ENCODE measurements around the gene SIPA1.

The SIPA1 gene

GRCh38 chr11:65699306-65699705, 61.4 kb downstream of the SIPA1 start:
- H3K27ac ChIP-seq (ENCODE audit: poor library complexity, severe bottlenecking) = no peak overlapping the region
- no peaks in the 10 kb centered on the region for H3K27me3 ChIP-seq (ENCODE audit: insufficient read depth, poor library complexity, severe bottlenecking)
- no peak for DNase-seq (ENCODE audit: low spot score)
- H3K9me3 ChIP-seq (ENCODE audit: severe bottlenecking) = no peaks in the 10 kb centered on the region
- H3K4me1 ChIP-seq (ENCODE audit: insufficient read depth, poor library complexity, severe bottlenecking) = no peaks in the 10 kb centered on the region
- no peak overlapping the region for H3K4me3 ChIP-seq (ENCODE audit: severe bottlenecking)
- no peak for ATAC-seq (ENCODE audit: low read depth)
- TF ChIP-seq CTCF (IDR thresholded peaks at IDR 0.05; ENCODE audit: poor library complexity, severe bottlenecking) = no peak
- H3K36me3 ChIP-seq (ENCODE audit: low read depth) = no peaks in the 10 kb centered on the region

DNA sequence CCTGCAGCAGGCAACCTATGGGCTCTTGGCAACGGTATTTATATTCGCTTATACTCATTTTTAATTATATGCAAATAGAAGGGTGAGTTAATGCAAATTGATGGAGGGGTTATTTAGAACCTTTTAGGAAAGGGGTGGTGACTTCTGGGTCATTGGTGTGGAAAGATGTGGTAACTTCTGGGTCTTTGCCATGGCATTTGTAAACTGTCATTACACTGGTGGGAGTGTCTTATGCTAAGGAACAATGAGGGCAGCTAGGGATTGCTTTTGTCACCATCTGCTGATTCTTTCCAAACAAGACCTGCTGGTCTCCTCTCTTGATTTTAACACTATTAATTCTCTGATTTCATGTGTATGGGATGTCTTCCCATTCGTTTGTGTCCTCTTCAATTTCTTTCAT, 62.5 kb downstream of the SIPA1 start:
- ATAC-seq (ENCODE audit: low read depth) (no peak), DNase-seq (ENCODE audit: low spot score) (no peak)
- H3K27ac ChIP-seq (ENCODE audit: poor library complexity, severe bottlenecking) = no peak overlapping the region
- no peaks in the 10 kb centered on the region for H3K9me3 ChIP-seq (ENCODE audit: severe bottlenecking)
- TF ChIP-seq CTCF (IDR thresholded peaks at IDR 0.05; ENCODE audit: poor library complexity, severe bottlenecking) = no peak
- no peaks in the 10 kb centered on the region for H3K27me3 ChIP-seq (ENCODE audit: insufficient read depth, poor library complexity, severe bottlenecking)
- H3K36me3 ChIP-seq (ENCODE audit: low read depth) = no peaks in the 10 kb centered on the region
- no peaks in the 10 kb centered on the region for H3K4me1 ChIP-seq (ENCODE audit: insufficient read depth, poor library complexity, severe bottlenecking)
- H3K4me3 ChIP-seq (ENCODE audit: severe bottlenecking) = no peak overlapping the region

Data from RWPE2 (cell line).